SHP77 (cell line): Measurements from ENCODE around the gene ABCA1.
"Not testable (repeated sequence)": the region's sequence is repeated elsewhere in the genome, so short reads cannot be mapped to it uniquely, and the experiment has no call there.

ENCODE experiments used
- DNase-seq, 2 experiments: peaks; one replicate each; lab custom pipeline; 2025; lab: John Stamatoyannopoulos, UW

Gene ABCA1

DNA sequence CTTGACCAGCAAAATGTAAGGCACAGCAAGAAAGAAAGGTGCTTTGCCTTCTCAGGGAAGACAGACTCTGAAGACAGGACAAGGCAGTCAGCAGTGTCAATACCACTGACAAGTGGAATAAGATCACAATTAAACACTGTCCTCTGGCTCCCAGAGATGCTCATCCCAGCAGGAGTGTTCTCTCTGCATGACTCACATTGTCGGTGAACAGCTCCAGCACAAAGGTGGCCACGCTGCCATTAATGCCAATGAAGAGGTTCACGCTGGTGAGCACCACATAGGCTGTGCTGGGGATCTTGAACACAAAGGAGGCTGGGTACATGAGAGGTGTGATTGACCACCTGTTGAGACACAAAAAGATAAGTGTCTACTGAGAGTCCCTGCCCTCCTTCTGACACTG is 132.1 kb downstream of the ABCA1 start:
- DNase-seq, result no peak

DNA sequence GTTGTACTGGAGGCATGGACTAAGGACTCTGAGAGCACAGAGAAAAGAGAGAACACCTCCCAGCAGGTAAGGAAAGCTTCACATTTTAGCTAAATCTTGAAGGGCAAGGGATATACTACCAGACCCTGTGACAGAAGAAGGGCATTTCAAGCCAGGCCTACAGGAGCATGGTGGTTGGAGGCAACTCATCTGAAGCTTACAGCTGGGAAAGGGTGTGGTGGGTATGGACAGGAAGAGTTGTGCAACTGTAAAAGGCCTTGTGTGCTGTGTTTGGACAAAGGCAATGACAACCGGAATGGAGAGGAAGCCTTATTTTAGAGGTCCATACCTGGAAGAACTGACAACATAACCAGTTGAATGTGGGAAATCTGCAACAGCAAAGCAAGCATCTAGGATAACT is 132.9 kb downstream of the ABCA1 start:
- DNase-seq, result no peak

DNA sequence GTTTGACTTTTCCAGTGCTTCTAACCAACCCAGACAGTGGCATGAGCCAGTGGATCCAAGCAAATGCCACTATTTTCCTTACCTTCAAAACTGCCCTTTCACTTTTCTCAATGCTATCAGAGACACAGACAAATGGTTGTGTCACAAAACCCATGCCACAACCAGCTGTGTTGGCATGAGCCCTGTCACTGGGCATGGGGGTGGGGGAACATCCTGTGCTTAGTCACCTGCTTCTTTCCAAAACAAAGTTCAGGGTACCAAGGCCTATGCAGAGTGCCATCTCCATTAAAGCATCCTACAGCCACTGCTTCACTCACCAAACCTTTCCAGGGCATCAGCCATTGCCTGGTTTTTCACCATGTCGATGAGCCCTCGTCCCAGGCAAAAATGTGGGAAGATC is 133.9 kb downstream of the ABCA1 start:
- DNase-seq, result no peak

DNA sequence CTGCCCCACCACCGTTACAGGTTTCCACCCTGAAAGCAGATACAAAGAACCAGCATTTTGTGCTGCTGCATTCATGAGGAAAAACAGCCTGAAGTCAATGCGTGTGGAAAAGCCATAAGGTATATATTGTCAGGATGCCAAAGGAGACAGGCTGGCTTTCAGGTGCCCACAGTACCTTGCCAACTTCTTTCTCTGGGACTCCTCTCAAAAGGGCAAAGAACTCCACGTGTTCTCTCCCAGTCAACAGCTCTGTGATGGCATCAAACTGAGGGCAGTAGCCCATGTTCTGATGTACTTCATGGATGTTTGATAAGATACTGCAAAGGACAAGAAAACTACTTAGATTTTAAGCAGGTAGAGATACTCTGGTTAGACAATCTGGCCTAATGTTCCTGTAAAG is 139.7 kb downstream of the ABCA1 start:
- no peak for DNase-seq

DNA sequence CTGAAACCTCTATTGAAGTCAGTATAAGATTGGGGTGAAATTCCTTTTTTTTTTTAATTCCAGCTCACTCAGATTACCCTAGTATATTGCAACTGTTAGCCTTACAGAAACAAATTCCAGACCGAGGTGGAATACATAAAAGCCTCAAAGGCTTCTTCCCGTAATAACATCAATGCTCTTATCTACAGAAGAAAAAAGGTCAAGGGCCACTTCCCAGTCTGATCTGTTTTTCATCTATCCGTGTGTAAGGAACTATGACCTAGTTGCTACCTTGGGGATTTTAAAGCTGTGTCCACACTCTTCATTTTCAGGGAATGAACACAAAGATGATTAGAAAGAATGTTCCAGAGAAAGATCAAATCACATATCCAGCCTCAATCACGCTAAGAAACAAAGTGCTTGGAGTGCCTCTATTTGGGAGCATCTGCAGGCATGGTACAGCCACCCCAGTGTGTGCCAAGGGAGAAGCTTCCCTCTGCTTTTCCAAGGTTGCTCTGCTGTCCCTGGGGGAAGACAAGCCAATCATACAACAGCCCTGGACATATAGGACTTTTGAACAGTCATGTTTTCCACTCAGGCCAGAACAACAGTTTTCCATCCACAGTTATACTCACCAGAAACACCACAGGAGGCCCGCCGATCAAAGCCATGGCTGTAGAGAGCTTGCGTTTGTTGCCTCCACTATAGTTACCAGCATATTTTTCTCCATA is 140.5 kb downstream of the ABCA1 start:
- DNase-seq, result no peak

DNA sequence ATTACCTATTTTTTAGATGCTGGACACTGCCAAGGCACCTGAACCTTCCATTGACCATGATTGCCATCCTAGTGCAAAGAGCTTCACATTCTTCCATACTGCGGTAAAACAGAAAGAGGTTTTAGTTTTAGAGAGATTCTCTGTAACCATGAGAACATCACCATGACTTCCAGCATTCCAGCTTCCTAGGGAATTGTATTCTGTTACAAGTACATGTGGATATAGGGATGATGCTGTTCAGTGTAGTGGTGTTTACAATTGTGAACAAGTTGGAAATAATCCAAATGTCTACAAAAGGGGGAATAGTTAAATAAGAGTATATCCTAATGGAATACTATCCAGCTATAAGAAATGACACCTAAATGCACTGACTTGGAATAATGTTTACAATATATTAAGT is 141.7 kb downstream of the ABCA1 start:
- DNase-seq, result no peak

DNA sequence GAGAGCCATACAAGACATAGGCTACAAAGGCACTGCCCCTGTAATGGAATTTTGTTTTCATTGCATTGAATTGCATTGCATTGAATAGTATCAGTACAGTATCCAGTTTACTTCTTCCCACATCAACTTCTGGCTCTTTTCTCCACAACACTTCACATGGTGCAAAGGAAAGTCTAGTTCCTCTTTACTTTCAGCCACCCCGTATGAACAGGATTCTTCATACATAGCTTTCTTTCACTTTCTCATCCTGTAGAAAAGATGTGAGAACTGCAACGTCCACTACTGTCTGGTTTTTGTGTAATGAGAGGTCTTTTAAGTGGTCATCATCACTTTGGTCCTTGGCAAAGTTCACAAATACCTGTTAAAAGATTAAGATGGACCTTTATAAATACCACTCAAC is 143.9 kb downstream of the ABCA1 start:
- no peak for DNase-seq

DNA sequence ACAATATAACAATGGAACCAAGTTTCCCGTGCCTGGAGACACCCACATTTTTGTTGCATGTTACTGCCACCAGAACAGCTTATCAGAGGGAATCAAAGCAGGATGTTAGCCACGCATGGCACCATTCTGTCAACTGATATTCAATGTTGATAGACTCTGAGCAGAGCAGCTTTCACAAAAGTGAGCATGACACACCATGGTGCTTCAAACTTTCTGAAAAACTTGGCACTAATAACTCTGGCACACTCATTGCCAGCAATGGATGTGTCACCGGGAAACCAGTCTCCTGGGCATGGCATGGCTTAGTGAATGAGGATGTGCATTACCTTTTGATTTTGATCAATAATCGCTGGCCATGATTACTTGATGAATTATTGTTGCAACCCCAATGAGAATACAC is 144.4 kb downstream of the ABCA1 start:
- no peak for DNase-seq

DNA sequence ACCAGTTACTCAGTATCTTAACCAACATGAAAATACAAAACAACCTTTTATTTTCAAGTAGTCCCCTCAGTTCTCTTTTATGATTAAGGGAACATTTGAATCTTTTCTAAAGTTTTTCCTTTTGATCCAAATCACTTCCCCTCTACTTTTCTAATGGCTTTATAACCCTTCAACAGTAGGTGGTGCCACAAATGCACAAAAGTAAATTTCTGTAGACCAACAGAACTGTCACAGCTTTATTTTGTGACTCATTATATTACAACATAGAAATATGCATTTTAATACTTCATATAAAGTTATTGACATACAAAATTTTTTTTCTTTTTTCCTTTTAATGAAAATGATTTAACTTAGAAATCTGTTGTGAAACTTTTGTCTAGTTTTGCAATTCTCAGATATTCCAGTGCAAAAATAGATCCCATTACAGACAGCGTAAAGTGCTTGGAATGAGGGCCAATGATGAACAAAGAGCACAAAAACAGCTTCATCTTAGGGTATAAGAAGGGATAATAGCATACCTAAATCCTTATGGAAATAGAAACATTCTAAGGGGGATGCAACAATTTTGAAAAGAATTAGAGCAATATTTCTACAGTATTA is 147.1 kb downstream of the ABCA1 start:
- DNase-seq, result peak in 1 of 2 experiments; percentile 10

DNA sequence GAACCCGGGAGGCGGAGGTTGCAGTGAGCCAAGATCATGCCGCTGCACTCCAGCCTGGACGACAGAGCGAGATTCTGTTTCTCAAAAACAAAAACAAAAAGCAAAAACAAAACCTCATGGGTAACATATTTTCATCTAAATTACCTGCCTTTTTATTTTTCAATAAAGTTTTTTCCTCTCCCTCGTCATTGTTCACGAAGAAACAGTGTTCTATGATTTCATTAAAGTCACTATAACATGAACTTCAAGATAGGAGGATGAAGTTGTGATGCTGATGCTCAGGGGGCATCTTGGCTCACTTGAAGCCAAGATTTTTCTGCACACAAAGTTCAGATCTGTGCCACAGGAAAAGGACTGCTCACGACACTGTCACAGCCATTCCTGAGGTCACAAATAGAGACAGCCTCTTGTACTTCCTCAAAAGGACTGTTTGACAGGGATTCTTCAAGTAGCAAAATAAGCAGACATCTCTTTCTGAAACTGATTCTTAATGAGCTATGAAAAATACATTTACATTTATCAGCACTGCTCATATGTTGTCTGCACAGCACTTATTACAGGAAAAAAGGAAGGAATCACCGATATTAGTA is 147.9 kb downstream of the ABCA1 start:
- DNase-seq, result no peak

DNA sequence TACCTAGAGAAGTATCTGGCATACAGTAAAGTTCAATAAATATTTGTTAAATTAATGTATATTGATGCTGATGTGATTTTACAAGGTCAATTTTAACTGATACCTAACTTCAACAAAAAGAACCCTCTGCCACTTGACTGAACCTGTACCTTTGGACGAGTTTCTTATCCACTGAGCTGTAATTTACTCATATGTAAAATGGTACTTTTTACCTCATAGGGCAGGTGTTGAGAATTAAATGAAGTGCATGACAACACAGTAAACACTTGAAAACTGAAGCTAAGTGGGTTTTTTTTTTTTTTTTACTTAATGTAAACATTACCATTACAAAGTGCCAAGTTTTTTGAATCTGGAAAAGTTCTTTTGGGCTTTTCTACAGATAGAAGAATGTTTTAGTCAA is 148.6 kb downstream of the ABCA1 start:
- no peak for DNase-seq

DNA sequence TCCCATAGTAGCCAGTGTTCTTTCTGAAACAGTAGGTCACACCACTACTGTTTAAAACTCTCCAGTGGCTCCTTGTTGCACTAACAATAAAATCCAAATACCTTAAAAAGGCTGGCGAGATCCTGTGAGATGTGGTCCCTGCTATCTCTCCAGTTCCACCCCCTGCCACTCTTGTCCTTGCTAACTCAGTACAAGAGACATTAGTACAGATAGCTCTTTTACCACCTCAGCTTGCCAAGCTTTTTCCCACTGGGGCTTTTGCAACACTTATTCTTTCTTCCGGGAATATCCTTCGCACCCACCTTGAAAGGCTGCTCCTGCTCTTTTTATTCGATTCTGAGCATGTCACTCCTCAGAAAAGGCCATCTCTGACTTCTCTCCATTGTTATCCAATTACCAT is 149.2 kb downstream of the ABCA1 start:
- no peak for DNase-seq

DNA sequence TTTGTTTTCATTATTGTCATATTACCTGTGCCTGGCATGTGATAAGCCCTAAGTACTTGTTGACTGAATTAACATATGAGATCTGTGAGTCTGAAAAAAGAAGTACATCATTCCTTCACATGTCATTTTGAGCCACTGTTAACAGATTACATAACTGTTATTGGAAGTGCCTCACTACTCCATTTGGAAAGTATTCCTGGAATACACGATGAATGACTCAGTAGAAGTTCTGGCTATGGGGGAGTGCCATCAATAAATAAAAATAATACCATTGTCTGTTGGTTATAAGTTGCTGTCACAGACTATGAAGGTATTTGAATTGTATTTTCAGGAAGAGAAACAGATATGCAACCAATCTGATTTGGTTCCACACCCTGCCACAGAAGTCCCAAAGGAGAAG is 151.2 kb downstream of the ABCA1 start:
- no peak for DNase-seq

DNA sequence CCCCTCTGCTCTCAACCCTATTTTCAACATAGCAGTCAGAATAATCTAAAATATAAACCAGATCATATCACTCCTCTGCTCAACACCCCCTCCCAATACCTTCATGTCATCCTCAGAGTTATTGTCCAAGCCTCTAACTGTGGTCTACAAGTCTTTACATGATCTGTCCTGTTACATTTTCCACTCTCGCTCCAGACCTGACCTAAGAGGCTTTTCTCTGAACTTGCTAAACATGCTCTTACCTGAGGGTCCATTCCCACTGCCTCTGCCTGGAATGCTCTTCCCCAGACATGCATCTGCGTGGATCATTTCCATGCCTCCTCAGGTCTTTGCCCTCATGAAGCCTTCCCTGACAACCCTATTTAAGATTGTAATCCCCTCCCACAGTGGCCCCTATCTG is 152.0 kb downstream of the ABCA1 start:
- DNase-seq, result no peak

DNA sequence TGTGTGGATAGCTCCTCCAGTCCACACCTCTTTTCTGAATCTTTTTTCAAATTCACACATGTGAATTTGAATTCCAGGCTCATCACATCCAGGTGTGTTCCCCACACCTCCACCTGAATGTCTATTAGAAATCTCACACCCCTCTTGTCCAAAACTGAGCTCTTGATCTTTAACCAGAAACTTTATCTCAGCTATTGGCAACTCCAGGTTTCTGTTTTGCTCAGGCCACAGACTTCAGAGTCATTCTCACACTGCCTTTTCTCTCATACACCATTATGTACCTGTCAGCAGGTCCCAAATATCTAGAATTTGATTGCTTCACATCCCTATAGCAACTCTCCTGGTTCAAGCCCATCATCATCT is 152.4 kb downstream of the ABCA1 start:
- no peak for DNase-seq

DNA sequence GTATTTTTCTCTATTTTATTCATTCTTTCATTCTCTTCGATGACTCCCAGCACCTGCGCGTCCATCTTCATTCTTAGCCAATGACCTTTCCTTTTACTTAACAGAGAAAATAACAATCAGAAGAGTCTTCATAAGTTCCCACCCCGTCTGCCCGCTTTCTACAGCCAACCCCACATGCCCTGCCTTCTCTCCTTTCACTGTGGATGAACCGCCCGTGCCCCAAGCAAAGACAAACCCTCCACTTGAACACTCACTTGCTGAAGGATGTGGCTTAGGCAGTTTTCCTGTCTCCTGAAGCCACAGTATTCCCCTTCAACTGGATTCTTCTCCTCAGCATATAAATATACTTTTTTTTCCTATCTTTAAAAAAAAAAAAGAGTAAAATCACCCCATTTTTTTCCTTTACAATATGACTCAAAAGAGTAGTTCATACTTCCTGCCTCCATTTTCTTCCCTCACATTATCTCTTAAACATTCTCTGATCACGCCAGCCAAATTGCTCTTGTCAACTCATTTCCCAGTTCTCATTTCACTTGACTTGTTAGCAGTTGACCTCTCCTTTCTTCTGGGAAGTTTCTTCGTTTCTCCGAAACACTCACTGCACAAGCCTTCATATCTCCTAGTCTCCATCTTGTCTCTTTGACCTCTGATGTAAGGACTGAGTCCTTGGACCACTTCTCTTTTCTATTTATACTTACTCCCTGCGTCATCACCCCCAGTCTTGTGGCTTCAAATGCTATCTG is 153.0 kb downstream of the ABCA1 start:
- DNase-seq, result no peak

DNA sequence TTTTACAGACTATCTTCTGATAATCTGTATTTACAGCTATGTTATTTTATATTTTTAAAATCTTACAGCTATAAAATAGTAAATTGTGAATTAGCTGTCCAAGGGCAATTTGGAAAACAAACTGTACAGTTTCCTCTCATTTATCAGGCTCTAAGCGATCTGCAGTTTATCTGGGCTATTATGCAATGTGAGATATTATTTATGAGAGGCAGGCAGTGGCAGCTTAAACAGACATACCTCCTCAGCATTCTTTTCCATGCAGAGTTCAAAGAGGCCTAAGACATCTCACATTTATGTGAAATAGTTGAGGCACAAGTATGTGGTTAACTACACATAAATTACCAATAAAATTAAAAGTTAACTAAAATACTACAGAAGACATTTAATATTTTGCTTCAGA is 153.8 kb downstream of the ABCA1 start:
- DNase-seq, result no peak

DNA sequence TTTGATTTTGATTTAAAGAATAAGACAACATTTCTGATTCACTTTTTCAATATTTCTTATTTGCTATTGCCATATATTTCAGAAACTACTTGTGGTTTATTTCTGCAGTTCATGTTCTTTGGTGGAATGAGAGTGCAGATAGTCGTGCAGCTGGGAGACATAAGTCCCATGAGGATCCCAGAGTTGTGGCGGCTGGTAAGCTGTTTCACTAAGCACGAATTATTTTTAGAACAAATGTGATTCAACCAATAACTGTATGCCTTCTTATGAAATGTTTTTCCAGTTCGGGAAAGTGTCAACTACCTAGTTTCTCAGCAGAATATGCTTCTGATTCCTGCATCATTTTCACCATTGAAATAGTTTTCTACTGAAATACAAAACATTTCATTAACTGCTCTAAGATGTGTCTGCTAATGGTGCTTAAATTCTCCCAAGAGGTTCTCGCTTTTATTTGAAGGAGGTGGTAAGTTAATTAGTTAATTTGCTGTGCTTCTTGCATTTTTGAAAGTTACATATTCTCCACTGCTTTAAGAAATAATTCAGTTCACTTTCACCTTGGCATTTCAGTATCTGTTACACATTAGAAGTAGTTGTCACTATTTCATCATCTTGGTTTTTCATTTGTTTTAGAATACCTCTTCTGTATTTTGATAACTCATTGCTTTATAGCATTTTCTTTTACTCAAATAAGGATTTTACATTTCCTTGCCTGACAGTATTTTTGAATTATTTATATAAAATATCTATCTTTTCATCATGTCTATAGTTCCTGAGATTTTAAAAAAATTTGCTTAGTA is 155.0 kb downstream of the ABCA1 start:
- DNase-seq, result no peak

DNA sequence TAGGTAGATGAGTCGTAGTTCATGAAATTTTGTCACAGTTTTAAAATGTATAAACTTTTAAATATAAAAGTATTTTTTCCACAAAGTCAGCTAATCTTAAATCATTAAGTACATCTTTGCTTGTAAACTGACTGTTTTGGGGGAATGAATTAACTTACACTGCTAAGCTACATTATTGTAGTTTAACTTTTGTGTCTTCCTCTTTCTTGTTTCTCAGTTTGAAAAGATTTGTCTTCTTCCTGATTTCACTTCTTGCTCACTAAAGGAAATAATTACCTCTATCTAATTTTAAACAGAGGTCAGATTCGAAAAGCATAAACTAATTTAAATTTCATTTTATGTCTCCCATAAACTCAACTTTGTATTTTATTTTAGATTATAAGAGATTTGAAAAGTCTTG is 158.3 kb downstream of the ABCA1 start:
- no peak for DNase-seq

DNA sequence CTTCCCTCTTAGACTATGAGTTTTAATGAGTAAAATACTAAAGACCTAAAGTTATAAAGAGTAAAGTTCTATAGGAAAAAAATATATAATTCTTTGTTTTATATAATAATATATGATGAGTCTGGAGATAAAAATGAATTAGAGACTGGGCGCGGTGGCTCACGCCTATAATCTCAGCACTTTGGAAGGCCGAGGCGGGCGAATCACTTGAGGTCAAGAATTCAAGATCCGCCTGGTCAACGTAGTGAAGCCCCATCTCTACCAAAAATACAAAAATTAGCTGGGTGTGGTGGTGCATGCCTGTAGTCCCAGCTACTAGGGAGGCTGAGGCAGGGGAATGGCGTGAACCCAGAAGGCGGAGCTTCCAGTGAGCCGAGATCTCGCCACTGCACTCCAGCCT is 158.9 kb downstream of the ABCA1 start:
- not testable (repeated sequence) for DNase-seq

DNA sequence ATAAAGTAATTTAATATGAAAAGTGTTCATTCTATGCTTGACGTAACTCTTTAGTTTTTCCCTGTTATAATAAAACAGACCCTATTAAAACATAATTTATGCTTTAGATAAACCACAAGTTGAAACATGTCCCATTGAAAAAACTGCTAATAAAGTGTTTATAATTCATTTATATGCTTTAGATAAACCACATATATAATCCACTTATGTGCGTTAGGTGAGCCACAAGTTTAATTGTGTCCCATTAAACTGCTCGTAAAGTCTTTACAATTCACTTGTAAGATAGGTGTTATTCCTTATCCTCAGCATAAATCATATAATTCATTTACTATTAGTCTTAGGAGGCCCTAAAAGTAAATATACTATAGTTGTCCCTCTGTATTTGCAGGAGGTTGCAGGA is 160.4 kb downstream of the ABCA1 start:
- no peak for DNase-seq

DNA sequence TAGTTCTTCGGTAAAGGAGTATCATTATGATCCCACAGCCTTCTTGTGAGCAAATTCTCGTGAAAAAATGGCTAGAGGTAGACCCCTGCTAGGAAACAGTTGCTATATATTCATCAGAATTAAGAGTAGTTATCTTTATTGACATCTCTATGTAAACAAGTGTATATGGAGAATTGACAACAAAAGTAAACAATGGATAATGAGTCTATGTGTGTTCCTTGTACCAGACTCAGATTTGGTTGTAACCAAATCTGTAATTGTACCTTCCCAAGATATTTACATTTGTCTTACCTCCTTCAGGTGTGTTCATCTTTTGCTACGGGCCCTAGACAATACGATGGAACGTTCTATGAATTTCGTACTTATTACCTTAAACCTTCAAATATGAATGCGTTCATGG is 161.9 kb downstream of the ABCA1 start:
- no peak for DNase-seq
